ENCODE measurements around the gene ADORA3.

ADORA3 gene

DNA sequence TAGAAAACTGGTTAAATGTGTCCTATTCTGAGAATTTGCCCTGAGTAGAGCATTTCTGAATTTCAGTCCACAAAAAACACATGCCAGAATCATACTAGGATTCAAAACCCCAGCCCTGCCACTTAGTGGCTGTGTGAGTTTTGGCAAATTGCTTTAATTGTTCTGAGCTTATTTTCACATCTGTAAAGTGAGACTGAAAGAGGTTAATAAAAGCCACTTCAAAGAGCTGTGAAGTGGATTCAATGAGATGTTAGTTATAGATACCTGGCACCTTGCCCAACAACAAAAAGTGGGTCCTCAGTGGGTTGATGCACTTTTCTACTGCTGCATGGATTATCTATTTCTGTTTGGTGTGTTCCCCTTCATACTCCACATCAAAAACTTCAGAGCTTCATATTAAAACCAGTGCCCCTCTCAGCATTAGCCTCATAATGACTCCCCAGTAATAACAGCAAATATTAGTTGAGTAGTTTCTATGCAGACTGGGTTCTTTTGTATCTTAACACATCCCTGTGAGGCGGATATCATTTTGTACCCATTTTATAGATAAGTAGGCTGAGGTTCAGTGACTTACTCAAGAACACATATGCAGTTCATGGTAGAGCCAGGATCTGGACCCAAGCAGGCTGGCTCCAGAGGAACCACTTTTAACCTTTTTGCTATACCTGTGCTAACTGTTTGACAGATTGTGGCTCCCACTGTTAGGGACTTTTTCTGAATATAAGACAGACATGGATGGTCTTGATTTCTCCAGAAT is 14.2 kb upstream of the ADORA3 start:
- TF ChIP-seq, protein P1, sequence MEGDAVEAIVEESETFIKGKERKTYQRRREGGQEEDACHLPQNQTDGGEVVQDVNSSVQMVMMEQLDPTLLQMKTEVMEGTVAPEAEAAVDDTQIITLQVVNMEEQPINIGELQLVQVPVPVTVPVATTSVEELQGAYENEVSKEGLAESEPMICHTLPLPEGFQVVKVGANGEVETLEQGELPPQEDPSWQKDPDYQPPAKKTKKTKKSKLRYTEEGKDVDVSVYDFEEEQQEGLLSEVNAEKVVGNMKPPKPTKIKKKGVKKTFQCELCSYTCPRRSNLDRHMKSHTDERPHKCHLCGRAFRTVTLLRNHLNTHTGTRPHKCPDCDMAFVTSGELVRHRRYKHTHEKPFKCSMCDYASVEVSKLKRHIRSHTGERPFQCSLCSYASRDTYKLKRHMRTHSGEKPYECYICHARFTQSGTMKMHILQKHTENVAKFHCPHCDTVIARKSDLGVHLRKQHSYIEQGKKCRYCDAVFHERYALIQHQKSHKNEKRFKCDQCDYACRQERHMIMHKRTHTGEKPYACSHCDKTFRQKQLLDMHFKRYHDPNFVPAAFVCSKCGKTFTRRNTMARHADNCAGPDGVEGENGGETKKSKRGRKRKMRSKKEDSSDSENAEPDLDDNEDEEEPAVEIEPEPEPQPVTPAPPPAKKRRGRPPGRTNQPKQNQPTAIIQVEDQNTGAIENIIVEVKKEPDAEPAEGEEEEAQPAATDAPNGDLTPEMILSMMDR (IDR thresholded peaks at IDR 0.05; ENCODE audit: unreplicated experiment in 3 of 3): no peak
- H3K4me3 Mint-ChIP-seq: no peak overlapping the region
- H3K36me3 Mint-ChIP-seq (ENCODE audit: low read depth): no peaks in the 10 kb centered on the region

DNA sequence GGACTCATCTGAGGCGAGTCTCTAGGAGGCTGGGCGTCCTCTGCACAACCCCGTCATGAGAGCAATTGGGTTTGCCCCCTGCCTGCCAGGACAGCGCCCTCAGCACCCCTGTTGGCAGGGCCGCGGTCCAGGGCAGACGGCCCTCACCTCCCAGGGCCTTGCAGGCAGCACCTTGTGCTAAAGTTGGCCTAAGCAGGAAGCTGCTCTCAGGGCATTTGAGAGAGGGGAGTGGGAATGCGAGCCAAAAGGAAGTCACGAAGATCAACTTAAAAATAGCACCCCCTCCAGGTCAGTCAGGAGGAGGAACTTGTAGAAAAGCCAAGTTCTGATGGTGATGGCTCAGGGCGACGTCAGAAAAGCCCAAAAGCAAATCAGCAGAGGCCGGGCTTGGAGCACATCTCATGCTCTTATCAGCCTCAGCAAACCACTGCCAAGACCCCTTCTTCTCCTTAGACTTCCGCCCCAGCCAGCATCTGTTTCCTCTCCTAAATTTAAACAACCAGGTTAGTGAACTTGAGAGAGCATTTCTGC is 12.6 kb upstream of the ADORA3 start:
- no peaks in the 10 kb centered on the region for H3K9me3 Mint-ChIP-seq
- no peak overlapping the region for H3K4me3 Mint-ChIP-seq
- H3K27me3 Mint-ChIP-seq (ENCODE audit: low read depth): no peaks in the 10 kb centered on the region
- H3K4me1 Mint-ChIP-seq: peaks cover 15% of the 10 kb centered on the region
- peak overlapping the region in 2 of 3 experiments; percentile 90 to 95 for H3K27ac Mint-ChIP-seq
- TF ChIP-seq, protein P1 (IDR thresholded peaks at IDR 0.05; ENCODE audit: unreplicated experiment in 3 of 3): no peak
- H3K36me3 Mint-ChIP-seq (ENCODE audit: low read depth): no peaks in the 10 kb centered on the region

More for the DNA sequence above, 14.2 kb upstream of the ADORA3 start:
- Mint-ChIP-seq H3K27ac (peak overlapping the region in 2 of 3 experiments; percentile 90 to 95), H3K27me3 (ENCODE audit: low read depth) (no peaks in the 10 kb centered on the region), H3K4me1 (peaks cover 15% of the 10 kb centered on the region), H3K9me3 (no peaks in the 10 kb centered on the region)

DNA sequence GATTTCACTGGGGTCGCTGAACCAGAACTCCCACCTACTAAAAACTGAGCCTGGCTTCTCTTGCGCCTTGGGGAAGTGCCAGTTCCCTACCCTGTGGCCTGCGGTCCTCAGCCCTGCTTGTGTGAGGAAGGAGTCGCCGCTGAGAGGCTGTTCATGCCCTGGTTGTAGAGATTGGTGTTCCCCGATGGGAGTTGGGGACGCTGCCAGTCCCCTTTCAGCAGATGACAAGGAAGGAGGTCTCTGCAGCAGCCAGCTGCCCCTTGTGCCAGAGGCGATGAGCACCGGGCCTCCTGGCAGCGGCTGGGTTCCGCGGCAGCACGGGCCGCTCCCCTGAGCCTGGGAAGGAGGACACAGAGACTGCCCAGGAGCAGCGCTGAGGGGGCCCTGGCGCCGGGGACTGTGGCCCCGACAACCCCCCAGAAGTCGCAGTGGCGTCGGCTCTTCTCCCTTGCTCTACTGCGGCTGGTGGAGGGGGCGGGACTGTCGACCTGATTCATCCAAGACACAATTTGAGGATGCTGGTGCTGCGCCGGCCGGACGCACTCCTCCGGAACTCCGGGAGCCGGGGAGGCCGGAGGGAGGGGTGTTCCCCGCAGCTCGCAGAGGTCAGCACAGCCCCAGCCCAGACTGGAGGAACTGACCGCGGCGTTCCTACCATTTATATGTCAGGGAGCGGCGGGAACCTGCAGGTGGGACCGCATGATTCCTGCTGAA is 12.0 kb upstream of the ADORA3 start:
- Mint-ChIP-seq H3K27ac (peak overlapping the region in 1 of 3 experiments; percentile 36), H3K4me3 (no peak overlapping the region), H3K27me3 (ENCODE audit: low read depth) (no peaks in the 10 kb centered on the region), H3K9me3 (no peaks in the 10 kb centered on the region), H3K36me3 (ENCODE audit: low read depth) (no peaks in the 10 kb centered on the region), H3K4me1 (peaks cover 15% of the 10 kb centered on the region)
- TF ChIP-seq, protein P1 (IDR thresholded peaks at IDR 0.05; ENCODE audit: unreplicated experiment in 3 of 3): no peak

DNA sequence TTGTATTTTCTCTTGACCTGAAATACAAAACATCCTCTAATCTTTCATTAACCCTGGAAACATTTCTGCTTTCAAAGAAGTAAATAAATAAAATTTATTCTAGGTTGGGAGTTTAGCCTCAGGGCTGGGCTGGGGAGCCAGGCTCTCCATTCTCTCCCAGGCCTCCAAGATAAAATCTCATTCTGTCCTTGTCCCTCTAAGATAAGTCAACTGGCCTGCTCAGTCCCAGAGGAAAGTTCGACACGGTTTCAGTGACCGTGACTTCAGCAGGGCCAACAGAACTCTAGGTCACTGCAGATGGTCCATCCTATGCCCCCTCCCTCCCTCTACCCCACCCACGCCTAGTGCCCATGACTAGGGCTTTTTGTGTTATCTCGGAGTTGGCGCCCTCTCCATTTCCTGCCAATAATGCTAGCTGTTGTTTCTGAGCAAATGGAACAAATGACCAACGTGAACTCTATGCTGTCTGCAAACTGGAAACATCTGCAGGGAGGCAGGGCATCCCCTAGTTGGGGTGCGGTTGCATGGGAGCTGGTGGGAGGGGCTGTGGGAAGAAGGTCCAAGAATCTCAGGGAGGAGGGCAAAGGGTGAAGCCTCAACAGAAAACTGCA is 10.1 kb upstream of the ADORA3 start:
- TF ChIP-seq, protein P1 (IDR thresholded peaks at IDR 0.05; ENCODE audit: unreplicated experiment in 3 of 3): no peak
- H3K4me3 Mint-ChIP-seq: no peak overlapping the region
- peaks cover 16% of the 10 kb centered on the region for H3K4me1 Mint-ChIP-seq
- H3K36me3 Mint-ChIP-seq (ENCODE audit: low read depth): no peaks in the 10 kb centered on the region
- H3K27me3 Mint-ChIP-seq (ENCODE audit: low read depth): no peaks in the 10 kb centered on the region
- H3K9me3 Mint-ChIP-seq: no peaks in the 10 kb centered on the region
- no peak overlapping the region for H3K27ac Mint-ChIP-seq

DNA sequence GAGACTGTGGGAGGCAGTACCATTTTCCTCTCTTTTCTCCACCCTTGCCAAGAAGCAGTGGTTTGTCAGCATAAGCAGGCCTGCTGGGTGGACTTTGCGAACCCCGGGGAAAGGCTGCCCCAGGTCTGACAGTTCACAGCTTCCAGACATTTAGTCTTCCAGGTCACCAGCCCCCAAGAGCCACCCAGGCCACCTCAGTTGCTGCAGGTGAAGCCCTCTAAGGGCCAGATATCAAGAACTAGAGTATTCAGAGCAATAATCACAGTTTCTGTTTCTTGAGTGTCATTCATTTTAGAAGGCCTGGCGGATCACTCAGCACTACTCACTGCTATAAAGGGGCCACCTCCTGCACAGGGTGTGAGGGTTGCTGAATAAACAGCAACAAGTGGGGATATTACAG is 9.5 kb upstream of the ADORA3 start:
- Mint-ChIP-seq H3K4me3 (no peak overlapping the region), H3K9me3 (no peaks in the 10 kb centered on the region), H3K36me3 (ENCODE audit: low read depth) (no peaks in the 10 kb centered on the region), H3K27ac (no peak overlapping the region), H3K27me3 (ENCODE audit: low read depth) (no peaks in the 10 kb centered on the region), H3K4me1 (peaks cover 22% of the 10 kb centered on the region)
- TF ChIP-seq, protein P1 (IDR thresholded peaks at IDR 0.05; ENCODE audit: unreplicated experiment in 3 of 3): no peak

Data from nephron (organoid).